Upper lobe of left lung (tissue), 6 donors: ENCODE measurements around the gene CEP68. TPM values are rescaled to one million over a fixed set of nuclear protein-coding genes. Genes with fewer than 3 reads are reported as not detected.

Experiments used
- ATAC-seq, 2 donors: fragments of 200-7000 bp; cut with Tn5 transposase; one replicate each; pipeline ENCODE4 v1.9.1; 2022; ENCODE audit warnings: mild to moderate bottlenecking in 2 of 2, moderate library complexity in 2 of 2; ENCODE audit not compliant: low FRiP score in 2 of 2
- DNase-seq, 2 donors: peaks; one replicate each; pipeline ENCODE4 v3.0.0-alpha.2; 2019 to 2020
- H3K27ac ChIP-seq, 4 donors: fragments of 200-600 bp; sonication (generic); one replicate each; pipeline ENCODE4 v1.5.1; 2016 to 2019
- H3K27me3 ChIP-seq, 4 donors: fragments of 200-600 bp; sonication (generic); one replicate each; pipeline ENCODE4 v1.5.1; 2017 to 2019
- H3K36me3 ChIP-seq, 4 donors: fragments of 200-600 bp; sonication (generic); one replicate each; pipeline ENCODE4 v1.5.1; 2016 to 2019
- H3K4me1 ChIP-seq, 4 donors: fragments of 200-600 bp; sonication (generic); one replicate each; pipeline ENCODE4 v1.5.1; 2018 to 2019
- H3K4me3 ChIP-seq, 4 donors: fragments of 200-600 bp; sonication (generic); one replicate each; pipeline ENCODE4 v1.5.1; 2017 to 2019; ENCODE audit warnings: mild to moderate bottlenecking in 2 of 4, moderate library complexity in 1 of 4
- H3K9me3 ChIP-seq, 4 donors: fragments of 200-600 bp; sonication (generic); one replicate each; pipeline ENCODE4 v1.5.1; 2018 to 2019
- EP300 ChIP-seq, 4 donors: sonication (generic); formaldehyde crosslinking; IDR thresholded peaks; one replicate each; pipeline ENCODE4 v1.5.1; 2017; ENCODE audit warnings: antibody characterized with exemption in 4 of 4, control low read depth in 2 of 4
- POLR2A ChIP-seq, 4 donors: fragments of 450-650 bp; IDR thresholded peaks; one replicate each; pipeline ENCODE4 v1.5.1; 2016 to 2017; ENCODE audit warnings: antibody characterized with exemption in 4 of 4, mild to moderate bottlenecking in 2 of 4
- POLR2AphosphoS5 ChIP-seq, 2 donors: sonication (generic); formaldehyde crosslinking; IDR thresholded peaks; one replicate each; pipeline ENCODE4 v1.5.1; 2017; ENCODE audit warnings: antibody characterized with exemption in 2 of 2
- whole genome bisulfite sequencing, 2 donors: methylation state at CpG; one replicate each; pipeline ENCODE4 v1.1.5; 2017 to 2018; 5-methylcytosine and 5-hydroxymethylcytosine counted together
- total RNA-seq, 6 donors: library from RNA; depleted of rRNA in 4 of 6; stranded (reverse); fragments of >200 nt in 4 of 6; gene quantifications; one replicate each; pipeline versions ENCODE4 v1.1.0 to v1.2.1, GENCODE V29; 2016 to 2021
- TF ChIP-seq, protein P1 (sequence below), 6 experiments: fragments of 450-650 bp in 4 of 6; fragments of 200-600 bp in 2 of 6; sonication (generic) in 2 of 6; IDR thresholded peaks; one replicate each; pipeline ENCODE4 v1.5.1; 2016 to 2019; ENCODE audit warnings: antibody characterized with exemption in 6 of 6
- donor health status: DM: no; HTN: no; CAD: no; lungs with moderate emphysema.
- donor health status: DM: no; HTN: yes; CAD: no; lungs with severe emphysema.

The CEP68 gene
- total RNA-seq, 6 donors from 2014 or later, result 9.4 to 24.1 (median 13.3) TPM

DNA sequence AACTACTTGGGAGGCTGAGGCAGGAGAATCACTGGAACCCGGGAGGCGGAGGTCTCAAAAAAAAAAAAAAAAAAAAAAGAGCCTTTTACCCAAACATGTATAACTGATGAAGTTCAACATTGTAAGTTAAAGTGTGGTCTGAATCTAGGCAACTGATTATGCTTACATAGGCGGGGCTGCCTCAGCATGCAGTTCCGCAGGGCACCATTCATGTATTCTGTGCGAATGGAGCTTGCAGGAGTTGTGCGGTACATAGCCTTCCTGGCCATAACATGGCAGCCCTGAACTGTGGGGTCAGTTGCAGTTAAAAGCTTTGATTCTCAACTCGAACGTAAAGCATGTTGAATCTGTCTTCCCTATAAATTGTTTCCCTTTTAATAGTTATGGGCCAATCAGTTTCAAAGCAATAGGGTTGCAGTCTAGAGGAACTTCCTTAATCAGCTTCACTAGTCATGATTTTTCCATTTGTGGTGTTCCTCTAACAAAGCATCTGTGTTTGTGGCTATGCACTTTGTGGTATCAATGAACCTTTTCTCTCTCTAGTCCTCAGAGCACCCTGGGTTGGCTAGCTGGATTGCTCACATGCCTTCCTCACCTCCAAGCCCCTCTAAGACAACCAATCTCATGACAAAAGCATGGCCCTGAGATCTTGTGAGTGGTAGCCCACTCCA lies 30.6 kb upstream of the CEP68 start:
- Histone ChIP-seq H3K9me3 (no peaks in the 10 kb centered on the region), H3K27ac (no peak overlapping the region), H3K36me3 (peaks cover 0 to 8% (median 0%) of the 10 kb centered on the region in 4 donors), H3K27me3 (no peaks in the 10 kb centered on the region), H3K4me1 (peaks cover 0 to 10% (median 0%) of the 10 kb centered on the region in 4 donors), H3K4me3 (no peak overlapping the region)
- WGBS, 2 donors, result 82 to 98% methylated on average over 8 of the region's 8 CpGs
- no peak for TF ChIP-seq EP300 (IDR thresholded peaks at IDR 0.05)
- TF ChIP-seq POLR2AphosphoS5 (IDR thresholded peaks at IDR 0.05), result no peak
- TF ChIP-seq POLR2A (IDR thresholded peaks at IDR 0.05), result no peak
- TF ChIP-seq, protein P1, sequence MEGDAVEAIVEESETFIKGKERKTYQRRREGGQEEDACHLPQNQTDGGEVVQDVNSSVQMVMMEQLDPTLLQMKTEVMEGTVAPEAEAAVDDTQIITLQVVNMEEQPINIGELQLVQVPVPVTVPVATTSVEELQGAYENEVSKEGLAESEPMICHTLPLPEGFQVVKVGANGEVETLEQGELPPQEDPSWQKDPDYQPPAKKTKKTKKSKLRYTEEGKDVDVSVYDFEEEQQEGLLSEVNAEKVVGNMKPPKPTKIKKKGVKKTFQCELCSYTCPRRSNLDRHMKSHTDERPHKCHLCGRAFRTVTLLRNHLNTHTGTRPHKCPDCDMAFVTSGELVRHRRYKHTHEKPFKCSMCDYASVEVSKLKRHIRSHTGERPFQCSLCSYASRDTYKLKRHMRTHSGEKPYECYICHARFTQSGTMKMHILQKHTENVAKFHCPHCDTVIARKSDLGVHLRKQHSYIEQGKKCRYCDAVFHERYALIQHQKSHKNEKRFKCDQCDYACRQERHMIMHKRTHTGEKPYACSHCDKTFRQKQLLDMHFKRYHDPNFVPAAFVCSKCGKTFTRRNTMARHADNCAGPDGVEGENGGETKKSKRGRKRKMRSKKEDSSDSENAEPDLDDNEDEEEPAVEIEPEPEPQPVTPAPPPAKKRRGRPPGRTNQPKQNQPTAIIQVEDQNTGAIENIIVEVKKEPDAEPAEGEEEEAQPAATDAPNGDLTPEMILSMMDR (IDR thresholded peaks at IDR 0.05), result no peak
- ATAC-seq (peak in 1 of 2 donors; percentile 25), DNase-seq (no peak)

GRCh38 chr2:65026154-65026553 lies 30.1 kb upstream of the CEP68 start:
- Histone ChIP-seq H3K27ac (no peak overlapping the region), H3K27me3 (no peaks in the 10 kb centered on the region), H3K4me1 (peaks cover 0 to 11% (median 2%) of the 10 kb centered on the region in 4 donors), H3K4me3 (no peak overlapping the region), H3K36me3 (peaks cover 0 to 2% (median 0%) of the 10 kb centered on the region in 4 donors), H3K9me3 (no peaks in the 10 kb centered on the region)
- ATAC-seq (no peak), DNase-seq (no peak)
- TF ChIP-seq, protein P1 (IDR thresholded peaks at IDR 0.05), result no peak
- no peak for TF ChIP-seq EP300 (IDR thresholded peaks at IDR 0.05)
- TF ChIP-seq POLR2AphosphoS5 (IDR thresholded peaks at IDR 0.05), result no peak
- TF ChIP-seq POLR2A (IDR thresholded peaks at IDR 0.05), result no peak
- WGBS, 2 donors, result 86 to 89% methylated on average over 8 of the region's 8 CpGs

DNA sequence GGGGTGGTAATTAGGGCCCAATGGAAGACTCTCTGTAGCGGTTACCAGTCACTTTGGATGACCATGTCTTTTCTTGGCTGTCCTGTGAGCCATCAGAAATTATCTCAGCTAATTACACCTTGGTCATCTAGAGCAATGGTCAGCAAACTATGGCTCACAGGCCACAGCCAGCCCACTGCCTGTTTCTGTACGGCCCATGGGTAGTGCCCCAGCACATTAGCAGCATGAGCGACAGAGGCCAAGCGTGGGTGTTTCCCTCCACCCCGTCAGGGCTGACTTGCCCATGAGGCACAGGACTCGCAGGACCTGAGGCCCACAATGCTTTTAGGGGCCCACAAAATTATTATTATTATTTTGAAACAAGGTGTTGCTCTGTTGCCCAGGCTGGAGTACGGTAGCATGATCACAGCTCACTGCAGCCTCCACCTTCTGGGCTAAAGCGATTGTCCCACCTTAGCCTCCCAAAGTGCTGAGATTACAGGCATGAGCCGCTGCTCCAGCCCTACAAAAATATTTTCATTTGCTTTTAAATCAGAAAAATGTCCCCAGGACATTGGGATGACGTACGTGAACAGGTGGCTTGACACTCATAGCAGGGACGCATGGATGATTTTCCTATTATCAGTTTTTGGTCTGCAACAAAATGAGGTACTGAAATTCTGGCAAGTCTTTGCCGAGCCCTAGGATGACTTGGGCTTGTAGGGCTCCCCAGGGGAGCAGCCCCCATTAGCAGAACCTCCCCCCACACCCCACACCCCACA lies 29.3 kb upstream of the CEP68 start:
- 97% methylated on average over 13 of the region's 13 CpGs for WGBS, 2 donors
- Histone ChIP-seq H3K36me3 (no peaks in the 10 kb centered on the region), H3K4me1 (peaks cover 5 to 18% (median 5%) of the 10 kb centered on the region in 4 donors), H3K27ac (no peak overlapping the region), H3K9me3 (no peaks in the 10 kb centered on the region), H3K27me3 (no peaks in the 10 kb centered on the region), H3K4me3 (no peak overlapping the region)
- DNase-seq (no peak), ATAC-seq (no peak)
- no peak for TF ChIP-seq POLR2AphosphoS5 (IDR thresholded peaks at IDR 0.05)
- TF ChIP-seq, protein P1 (IDR thresholded peaks at IDR 0.05), result no peak
- no peak for TF ChIP-seq EP300 (IDR thresholded peaks at IDR 0.05)
- no peak for TF ChIP-seq POLR2A (IDR thresholded peaks at IDR 0.05)

- Histone ChIP-seq H3K9me3 (no peaks in the 10 kb centered on the region), H3K36me3 (no peaks in the 10 kb centered on the region), H3K27me3 (no peaks in the 10 kb centered on the region), H3K4me1 (peaks cover 5 to 25% (median 7%) of the 10 kb centered on the region in 4 donors), H3K27ac (no peak overlapping the region), H3K4me3 (no peak overlapping the region)
- WGBS, 2 donors, result 65 to 75% methylated on average over 8 of the region's 8 CpGs
- no peak for TF ChIP-seq EP300 (IDR thresholded peaks at IDR 0.05)
- TF ChIP-seq POLR2A (IDR thresholded peaks at IDR 0.05), result no peak
- TF ChIP-seq, protein P1 (IDR thresholded peaks at IDR 0.05), result no peak
- TF ChIP-seq POLR2AphosphoS5 (IDR thresholded peaks at IDR 0.05), result no peak
- DNase-seq (peak in 1 of 2 donors; percentile 32), ATAC-seq (no peak)
These were observed 28.5 kb upstream of the CEP68 start for GRCh38 chr2:65027616-65028244.
